ENCODE measurements around the gene C1D. TPM values are rescaled to one million over a fixed set of nuclear protein-coding genes. Genes with fewer than 3 reads are reported as not detected.

Gene C1D
- total RNA-seq, 1 experiment from 2014 or later: 21.1 TPM

- Histone ChIP-seq H3K79me2 (ENCODE audit: insufficient read depth, low read length) (no peaks in the 10 kb centered on the region), H3K9me3 (ENCODE audit: control insufficient read depth in 1 of 2, insufficient read depth in 1 of 2, low read depth in 1 of 2, low read length in 2 of 2) (no peaks in the 10 kb centered on the region), H3K36me3 (ENCODE audit: control insufficient read depth in 1 of 2, insufficient read depth in 2 of 2, low read length in 2 of 2) (no peaks in the 10 kb centered on the region), H4K20me1 (ENCODE audit: insufficient read depth) (no peaks in the 10 kb centered on the region), H3K27me3 (ENCODE audit: insufficient read depth, low read length) (no peaks in the 10 kb centered on the region), H3K27ac (ENCODE audit: low read depth, low read length) (no peak overlapping the region), H3K9ac (ENCODE audit: low read length) (no peak overlapping the region), H3K9me2 (ENCODE audit: insufficient read depth) (0 out of 2 replicates have a peak, but pooled peaks cover 4% of the 10 kb centered on the region), H3K4me3 (replicated peaks in 1 of 2; ENCODE audit: low read depth in 1 of 2, low read length in 2 of 2) (no peak overlapping the region), H3K4me1 (ENCODE audit: control insufficient read depth in 1 of 2, insufficient read depth in 2 of 2, low read length in 2 of 2) (no peaks in the 10 kb centered on the region), H2AFZ (ENCODE audit: low read depth, low read length, poor library complexity, severe bottlenecking) (no peak overlapping the region), H3K4me2 (ENCODE audit: low read length) (no peak overlapping the region)
- ChIA-PET RAD21 (ENCODE audit: low non-redundant PET in 1 of 2, low total read pairs in 2 of 2, uncharacterized antibody in 2 of 2, unreplicated experiment in 2 of 2) (no interaction called here), POLR2A (no interaction called here), CTCF (no interaction called here)
- TF ChIP-seq TCF7L2 (IDR thresholded peaks at IDR 0.05; ENCODE audit: borderline replicate concordance, extremely low read depth, insufficient read depth, insufficient read length) (no peak), SRF (IDR thresholded peaks at IDR 0.05; ENCODE audit: low read depth) (no peak), SIN3A (IDR thresholded peaks at IDR 0.05; ENCODE audit: low read depth) (no peak), ELF1 (IDR thresholded peaks at IDR 0.05; ENCODE audit: borderline replicate concordance, low read depth) (no peak), FOSL1 (IDR thresholded peaks at IDR 0.05; ENCODE audit: low read depth) (no peak)
- TF ChIP-seq, protein P1, sequence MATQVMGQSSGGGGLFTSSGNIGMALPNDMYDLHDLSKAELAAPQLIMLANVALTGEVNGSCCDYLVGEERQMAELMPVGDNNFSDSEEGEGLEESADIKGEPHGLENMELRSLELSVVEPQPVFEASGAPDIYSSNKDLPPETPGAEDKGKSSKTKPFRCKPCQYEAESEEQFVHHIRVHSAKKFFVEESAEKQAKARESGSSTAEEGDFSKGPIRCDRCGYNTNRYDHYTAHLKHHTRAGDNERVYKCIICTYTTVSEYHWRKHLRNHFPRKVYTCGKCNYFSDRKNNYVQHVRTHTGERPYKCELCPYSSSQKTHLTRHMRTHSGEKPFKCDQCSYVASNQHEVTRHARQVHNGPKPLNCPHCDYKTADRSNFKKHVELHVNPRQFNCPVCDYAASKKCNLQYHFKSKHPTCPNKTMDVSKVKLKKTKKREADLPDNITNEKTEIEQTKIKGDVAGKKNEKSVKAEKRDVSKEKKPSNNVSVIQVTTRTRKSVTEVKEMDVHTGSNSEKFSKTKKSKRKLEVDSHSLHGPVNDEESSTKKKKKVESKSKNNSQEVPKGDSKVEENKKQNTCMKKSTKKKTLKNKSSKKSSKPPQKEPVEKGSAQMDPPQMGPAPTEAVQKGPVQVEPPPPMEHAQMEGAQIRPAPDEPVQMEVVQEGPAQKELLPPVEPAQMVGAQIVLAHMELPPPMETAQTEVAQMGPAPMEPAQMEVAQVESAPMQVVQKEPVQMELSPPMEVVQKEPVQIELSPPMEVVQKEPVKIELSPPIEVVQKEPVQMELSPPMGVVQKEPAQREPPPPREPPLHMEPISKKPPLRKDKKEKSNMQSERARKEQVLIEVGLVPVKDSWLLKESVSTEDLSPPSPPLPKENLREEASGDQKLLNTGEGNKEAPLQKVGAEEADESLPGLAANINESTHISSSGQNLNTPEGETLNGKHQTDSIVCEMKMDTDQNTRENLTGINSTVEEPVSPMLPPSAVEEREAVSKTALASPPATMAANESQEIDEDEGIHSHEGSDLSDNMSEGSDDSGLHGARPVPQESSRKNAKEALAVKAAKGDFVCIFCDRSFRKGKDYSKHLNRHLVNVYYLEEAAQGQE (IDR thresholded peaks at IDR 0.05; ENCODE audit: low read depth): no peak
- TF ChIP-seq, protein P2, sequence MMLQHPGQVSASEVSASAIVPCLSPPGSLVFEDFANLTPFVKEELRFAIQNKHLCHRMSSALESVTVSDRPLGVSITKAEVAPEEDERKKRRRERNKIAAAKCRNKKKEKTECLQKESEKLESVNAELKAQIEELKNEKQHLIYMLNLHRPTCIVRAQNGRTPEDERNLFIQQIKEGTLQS (IDR thresholded peaks at IDR 0.05): no peak
- no TSS peak for BruUV-seq (replicated peaks)
- intact Hi-C loops (cut with micrococcal nuclease): no loop called here
- DNase-seq (ENCODE audit: low read depth, low spot score) (no peak), ATAC-seq (no peak)
Observed at GRCh38 chr2:68099260-68099659, 36.5 kb upstream of the C1D start.
